ENCODE measurements around the gene TBC1D14. TPM values are rescaled to one million over a fixed set of nuclear protein-coding genes. Genes with fewer than 3 reads are reported as not detected.

Gene TBC1D14
- total and polyA plus RNA-seq, 2 of the 8 experiments (the other 6 are each of a cell fraction or from before 2014, with no cell fraction given), result 45.6 to 48.2 TPM

DNA sequence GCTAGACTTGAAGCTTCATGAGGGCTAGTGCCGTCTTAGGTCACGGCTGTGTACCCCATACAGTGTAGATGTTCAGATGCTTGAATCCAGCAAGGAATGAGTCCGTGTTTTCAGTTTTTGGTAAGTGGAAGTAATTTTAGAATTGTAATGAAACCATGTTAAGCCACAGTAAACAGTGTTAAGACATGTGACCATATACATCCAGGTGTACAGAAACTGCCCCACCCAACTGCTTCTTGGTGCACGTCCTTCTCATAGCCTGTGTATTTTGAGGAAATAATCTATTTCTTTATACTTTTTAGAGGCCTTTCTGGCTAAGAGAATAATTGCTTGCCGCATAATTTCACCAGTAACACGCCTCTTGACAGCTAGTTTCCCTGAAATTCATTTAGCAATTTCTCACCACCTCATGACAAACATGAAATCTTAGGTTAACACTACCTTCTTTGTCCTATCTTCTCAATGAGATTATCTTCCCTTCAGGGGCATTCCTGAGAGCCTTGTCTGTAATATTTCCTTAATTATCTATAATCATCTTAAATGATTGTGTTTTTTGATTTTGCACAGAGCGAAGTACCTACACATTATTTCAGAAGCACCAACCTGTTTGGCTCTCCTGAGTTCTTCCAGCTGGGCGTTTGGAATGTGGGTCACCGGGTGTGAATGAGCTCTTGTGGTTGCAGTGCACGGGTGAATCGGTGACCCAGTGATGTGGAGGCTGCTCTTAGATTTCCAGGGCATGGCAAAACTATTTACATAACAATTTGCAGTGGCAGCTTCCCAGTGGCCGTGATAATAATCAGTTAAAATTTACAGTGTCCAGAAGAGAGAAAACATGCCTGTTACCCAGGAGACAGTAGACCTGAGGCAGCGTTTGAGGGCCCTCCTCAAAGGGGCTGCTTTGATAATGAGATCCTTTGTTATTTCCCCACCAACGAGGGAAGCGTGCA lies 83.4 kb downstream of the TBC1D14 start (continued):
- TF ChIP-seq CHD7 (IDR thresholded peaks at IDR 0.05; ENCODE audit: insufficient replicate concordance, low read length), result no peak
